GM12878 (cell line): ENCODE measurements around the gene NDRG4. TPM values are rescaled to one million over a fixed set of nuclear protein-coding genes. Genes with fewer than 3 reads are reported as not detected.

Experiments used
- ATAC-seq: fragments of 200-7000 bp; cut with Tn5 transposase; 3 replicates; pipeline ENCODE4 v1.9.1; 2020; ENCODE audit warnings: mild to moderate bottlenecking, moderate library complexity
- BruUV-seq: library from RNA; stranded (reverse); fragments of 400-500 nt; replicated peaks from 2 replicates; lab custom pipeline; 2021; lab: Mats Ljungman, UMichigan
- CTCF ChIA-PET: fragments of 300-600 bp; sonication (Branson Sonifier 250); formaldehyde crosslinking; extraction: SDS; loops from one replicate; lab custom pipeline; 2021; ENCODE audit warnings: inconsistent platforms; lab: Yijun Ruan, JAX
- POLR2A ChIA-PET: fragments of 350-600 bp; formaldehyde crosslinking; extraction: SDS; loops from one replicate; lab custom pipeline; 2021; ENCODE audit warnings: inconsistent platforms; lab: Charles Lee
- RAD21 ChIA-PET: fragments of 300-600 bp; sonication (Branson Sonifier 250); formaldehyde crosslinking; loops from one replicate; lab custom pipeline; 2023; ENCODE audit warnings: antibody characterized with exemption; ENCODE audit not compliant: unreplicated experiment; lab: Charles Lee
- SMC1A ChIA-PET: fragments of 300-600 bp; sonication (Branson Sonifier 250); formaldehyde crosslinking; loops from one replicate; lab custom pipeline; 2023; ENCODE audit not compliant: unreplicated experiment, uncharacterized antibody; lab: Charles Lee
- DNase-seq: peaks from one replicate; pipeline ENCODE4 v3.0.0-alpha.2; 2011; ENCODE audit warnings: low read depth, low spot score
- FAIRE-seq: peaks from 3 replicates; lab custom pipeline; 2011; peaks lifted over from hg19 to GRCh38; lab: Jason Lieb, UNC
- H2AFZ ChIP-seq: 2 replicates; pipeline ENCODE4 v1.6.0; 2011; ENCODE audit warnings: low read depth, low read length, control low read depth; ENCODE audit not compliant: control insufficient read depth
- H3K27ac ChIP-seq: 2 replicates; pipeline ENCODE4 v1.5.1; 2011; ENCODE audit warnings: control low read depth; ENCODE audit not compliant: control insufficient read depth, insufficient read depth
- H3K27me3 ChIP-seq, 2 experiments: replicated peaks in 1 of 2; 2 replicates each; pipeline versions ENCODE4 v1.6.0 to v1.6.1; 2011; ENCODE audit warnings: low read length in 1 of 2; ENCODE audit not compliant: control insufficient read depth in 2 of 2, insufficient read depth in 2 of 2
- H3K36me3 ChIP-seq, 2 experiments: 2 replicates each; pipeline ENCODE4 v1.5.1; 2011; ENCODE audit warnings: low read length in 1 of 2; ENCODE audit not compliant: control insufficient read depth in 2 of 2, insufficient read depth in 2 of 2
- H3K4me1 ChIP-seq: 2 replicates; pipeline ENCODE4 v1.6.1; 2011; ENCODE audit warnings: mild to moderate bottlenecking, low read length, moderate library complexity, mixed read lengths; ENCODE audit not compliant: control insufficient read depth, insufficient read depth
- H3K4me2 ChIP-seq: 2 replicates; pipeline ENCODE4 v1.6.0; 2011; ENCODE audit warnings: control low read depth; ENCODE audit not compliant: control insufficient read depth, insufficient read depth
- H3K4me3 ChIP-seq: fragments of 200-600 bp; sonication (generic); 2 replicates; pipeline ENCODE4 v1.5.1; 2016
- H3K79me2 ChIP-seq: 2 replicates; pipeline ENCODE4 v1.6.0; 2011; ENCODE audit warnings: low read length; ENCODE audit not compliant: control insufficient read depth, insufficient read depth
- H3K9ac ChIP-seq: 2 replicates; pipeline ENCODE4 v1.8.0; 2011; ENCODE audit warnings: low read length, control low read depth, mixed read lengths; ENCODE audit not compliant: control insufficient read depth, insufficient read depth
- H3K9me3 ChIP-seq: replicated peaks from 3 replicates; pipeline ENCODE4 v1.5.1; 2011; ENCODE audit warnings: mild to moderate bottlenecking, low read length; ENCODE audit not compliant: control insufficient read depth, insufficient read depth
- H4K20me1 ChIP-seq: 2 replicates; pipeline ENCODE4 v1.6.0; 2011; ENCODE audit not compliant: control insufficient read depth, insufficient read depth
- ATF7 ChIP-seq: fragments of 450-650 bp; IDR thresholded peaks from 2 replicates; pipeline ENCODE4 v1.6.1; 2016; ENCODE audit warnings: low read depth, mild to moderate bottlenecking
- BHLHE40 ChIP-seq, 2 experiments: fragments of 450-650 bp in 1 of 2; IDR thresholded peaks; 2 replicates each; pipeline ENCODE4 v1.6.1; 2011 to 2017; ENCODE audit warnings: low read depth in 2 of 2, borderline replicate concordance in 1 of 2, improper control_type of control experiment in 1 of 2, low read length in 1 of 2, mild to moderate bottlenecking in 1 of 2
- CBFB ChIP-seq: IDR thresholded peaks from 2 replicates; pipeline ENCODE4 v1.6.1; 2016; ENCODE audit warnings: antibody characterized with exemption, low read depth
- ETV6 ChIP-seq, 2 experiments: fragments of 450-650 bp in 1 of 2; IDR thresholded peaks in 1 of 2; conservative IDR thresholded peaks in 1 of 2; 2 replicates each; pipeline ENCODE4 v1.6.1; 2014; ENCODE audit warnings: antibody characterized with exemption in 1 of 2, borderline replicate concordance in 1 of 2, low read depth in 1 of 2, mild to moderate bottlenecking in 1 of 2, moderate library complexity in 1 of 2
- KAT2A ChIP-seq: conservative IDR thresholded peaks from 2 replicates; pipeline ENCODE4 v1.6.1; 2011; ENCODE audit warnings: low read depth, low read length; ENCODE audit not compliant: control insufficient read depth
- KLF5 ChIP-seq: fragments of 450-650 bp; IDR thresholded peaks from 2 replicates; pipeline ENCODE4 v1.6.1; 2014; ENCODE audit warnings: mild to moderate bottlenecking; ENCODE audit not compliant: partially characterized antibody
- NBN ChIP-seq: fragments of 450-650 bp; IDR thresholded peaks from 2 replicates; pipeline ENCODE4 v1.6.1; 2016
- NFXL1 ChIP-seq: fragments of 450-650 bp; IDR thresholded peaks from 2 replicates; pipeline ENCODE4 v1.6.1; 2017; ENCODE audit warnings: antibody characterized with exemption, mild to moderate bottlenecking, borderline replicate concordance
- POLR2A ChIP-seq: IDR thresholded peaks from 2 replicates; pipeline ENCODE4 v1.6.1; 2011; ENCODE audit warnings: low read depth, mild to moderate bottlenecking, low read length
- RAD51 ChIP-seq: fragments of 450-650 bp; IDR thresholded peaks from 2 replicates; pipeline ENCODE4 v1.6.1; 2016; ENCODE audit warnings: moderate library complexity, mild to moderate bottlenecking, inconsistent platforms
- SMARCA5 ChIP-seq: fragments of 450-650 bp; IDR thresholded peaks from 2 replicates; pipeline ENCODE4 v1.6.1; 2017; ENCODE audit warnings: mild to moderate bottlenecking
- TARDBP ChIP-seq: IDR thresholded peaks from 2 replicates; pipeline ENCODE4 v1.6.1; 2016; ENCODE audit warnings: borderline replicate concordance
- TCF3 ChIP-seq: IDR thresholded peaks from 2 replicates; pipeline ENCODE4 v1.6.1; 2012; ENCODE audit warnings: low read depth, mild to moderate bottlenecking, low read length, borderline replicate concordance; ENCODE audit not compliant: insufficient read depth
- ZNF24 ChIP-seq: fragments of 450-650 bp; IDR thresholded peaks from 2 replicates; pipeline ENCODE4 v1.6.1; 2017; ENCODE audit warnings: antibody characterized with exemption, mild to moderate bottlenecking
- WGBS: methylation state at CpG from one replicate; pipeline ENCODE4 v1.1.6; 2016; ENCODE audit warnings: low lambda C conversion rate; ENCODE audit not compliant: insufficient replicate concordance, insufficient coverage; ENCODE audit errors: missing lambda C conversion rate; 5-methylcytosine and 5-hydroxymethylcytosine counted together
- in situ Hi-C: fragments of 300-500 bp; cut with MboI; formaldehyde crosslinking; loops from 9 replicates; pipeline ENCODE4 v1.14.3; 2018; ENCODE audit warnings: mixed read lengths
- intact Hi-C: fragments of 100-400 bp; cut with micrococcal nuclease; formaldehyde crosslinking; loops from one replicate; pipeline ENCODE4 v1.14.2; 2022; ENCODE audit not compliant: unreplicated experiment
- polyA plus RNA-seq, 11 experiments: library from polyadenylated mRNA; depleted of rRNA in 4 of 11; unstranded in 6 of 11; stranded (reverse) in 5 of 11; fragments of >200 nt; fragmentation: Nextera tagmentation in 4 of 11; fragmentation: Illumina TruSeq in 1 of 11; extraction: Ambion mirVana in 4 of 11; extraction: Trizol in 1 of 11; gene quantifications; 1 replicate in 1 of 11; 2 replicates in 10 of 11; pipeline versions ENCODE4 v1.2.1 to v1.2.3, GENCODE V29; 2011 to 2016; ENCODE audit warnings: inconsistent platforms in 2 of 11, missing spikeins in 2 of 11, low read depth in 1 of 11
- total RNA-seq, 4 experiments: library from RNA; depleted of rRNA in 3 of 4; stranded (reverse); fragments of >200 nt in 3 of 4; fragmentation: Illumina TruSeq in 1 of 4; extraction: Trizol in 1 of 4; gene quantifications; 2 replicates each; pipeline versions ENCODE4 v1.2.1 to v1.2.3, GENCODE V29; 2013 to 2021
- TF ChIP-seq, protein P1 (sequence below): IDR thresholded peaks from 2 replicates; pipeline ENCODE4 v1.6.1; 2011; ENCODE audit warnings: low read depth, low read length, improper control_type of control experiment, borderline replicate concordance
- TF ChIP-seq, protein P2 (sequence below): fragments of 450-650 bp; conservative IDR thresholded peaks from 2 replicates; pipeline ENCODE4 v1.6.1; 2017; ENCODE audit warnings: mild to moderate bottlenecking, moderate library complexity

NDRG4 gene
- total and polyA plus RNA-seq, 10 of the 15 experiments (the other 5 are each of a cell fraction or from before 2014, with no cell fraction given): 0.33 to 3.8 (median 2.5) TPM

DNA sequence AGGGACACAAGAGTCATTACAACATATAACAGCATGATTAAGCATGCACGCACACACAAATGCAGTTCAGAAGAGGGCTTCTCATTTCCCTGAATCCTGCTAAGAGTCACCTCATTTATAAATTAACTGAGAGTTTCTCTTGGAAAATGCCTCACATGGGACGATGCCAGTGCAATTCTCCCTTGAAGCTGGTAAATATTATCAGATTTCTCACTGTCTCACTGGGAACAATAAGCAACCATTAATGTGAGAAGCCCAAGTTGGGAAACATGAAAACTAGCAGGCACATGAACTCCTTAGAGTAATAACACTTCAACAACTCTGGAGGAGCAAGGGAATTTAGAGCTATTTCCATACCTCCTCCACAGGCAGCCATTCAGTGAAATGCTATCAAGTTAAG is 41.8 kb downstream of the NDRG4 start:
- ATAC-seq (no peak), DNase-seq (no peak), FAIRE-seq (no peak)
- in situ Hi-C loops: no loop called here
- intact Hi-C loops: no loop called here
- TF ChIP-seq KLF5: no peak
- TF ChIP-seq, protein P1, sequence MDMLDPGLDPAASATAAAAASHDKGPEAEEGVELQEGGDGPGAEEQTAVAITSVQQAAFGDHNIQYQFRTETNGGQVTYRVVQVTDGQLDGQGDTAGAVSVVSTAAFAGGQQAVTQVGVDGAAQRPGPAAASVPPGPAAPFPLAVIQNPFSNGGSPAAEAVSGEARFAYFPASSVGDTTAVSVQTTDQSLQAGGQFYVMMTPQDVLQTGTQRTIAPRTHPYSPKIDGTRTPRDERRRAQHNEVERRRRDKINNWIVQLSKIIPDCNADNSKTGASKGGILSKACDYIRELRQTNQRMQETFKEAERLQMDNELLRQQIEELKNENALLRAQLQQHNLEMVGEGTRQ: no peak
- TF ChIP-seq SMARCA5: no peak
- no peak for TF ChIP-seq RAD51
- no peak for TF ChIP-seq BHLHE40 (IDR thresholded peaks at IDR 0.05; ENCODE audit: borderline replicate concordance in 1 of 2, low read depth in 2 of 2, low read length in 1 of 2)
- TF ChIP-seq NFXL1: no peak
- TF ChIP-seq TARDBP: no peak
- no peak for TF ChIP-seq ETV6 (conservative IDR thresholded peaks at IDR 0.05 in 1 of 2, IDR thresholded peaks at IDR 0.05 in 1 of 2; ENCODE audit: borderline replicate concordance in 1 of 2, low read depth in 1 of 2)
- TF ChIP-seq TCF3: no peak
- no peak for TF ChIP-seq KAT2A
- no peak for TF ChIP-seq ATF7
- no peak for TF ChIP-seq NBN
- no peak for TF ChIP-seq ZNF24
- no peak for TF ChIP-seq CBFB
- no peak for TF ChIP-seq POLR2A
- TF ChIP-seq, protein P2, sequence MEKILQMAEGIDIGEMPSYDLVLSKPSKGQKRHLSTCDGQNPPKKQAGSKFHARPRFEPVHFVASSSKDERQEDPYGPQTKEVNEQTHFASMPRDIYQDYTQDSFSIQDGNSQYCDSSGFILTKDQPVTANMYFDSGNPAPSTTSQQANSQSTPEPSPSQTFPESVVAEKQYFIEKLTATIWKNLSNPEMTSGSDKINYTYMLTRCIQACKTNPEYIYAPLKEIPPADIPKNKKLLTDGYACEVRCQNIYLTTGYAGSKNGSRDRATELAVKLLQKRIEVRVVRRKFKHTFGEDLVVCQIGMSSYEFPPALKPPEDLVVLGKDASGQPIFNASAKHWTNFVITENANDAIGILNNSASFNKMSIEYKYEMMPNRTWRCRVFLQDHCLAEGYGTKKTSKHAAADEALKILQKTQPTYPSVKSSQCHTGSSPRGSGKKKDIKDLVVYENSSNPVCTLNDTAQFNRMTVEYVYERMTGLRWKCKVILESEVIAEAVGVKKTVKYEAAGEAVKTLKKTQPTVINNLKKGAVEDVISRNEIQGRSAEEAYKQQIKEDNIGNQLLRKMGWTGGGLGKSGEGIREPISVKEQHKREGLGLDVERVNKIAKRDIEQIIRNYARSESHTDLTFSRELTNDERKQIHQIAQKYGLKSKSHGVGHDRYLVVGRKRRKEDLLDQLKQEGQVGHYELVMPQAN: no peak
- ChIA-PET POLR2A (interaction anchor here (1.4 kb wide), 1 partner anchor 9 kb away, joined by 3 read pairs; no protein-coding TSS in a partner anchor), SMC1A (interaction anchor here (0.6 kb wide), 1 partner anchor 14 kb away, joined by 3 read pairs; no protein-coding TSS in a partner anchor), CTCF (interaction anchor here (1.0 to 2.0 kb wide), 4 partner anchors 16 to 214 kb away, joined by 3 to 4 read pairs (median 4); no protein-coding TSS in a partner anchor), RAD21 (no interaction called here)
- no TSS peak for BruUV-seq
- no peak overlapping the region for H2AFZ ChIP-seq
- H3K4me2 ChIP-seq: no peak overlapping the region
- no peak overlapping the region for H3K27ac ChIP-seq
- H3K27me3 ChIP-seq: no peaks in the 10 kb centered on the region
- H3K4me3 ChIP-seq: no peak overlapping the region
- H3K9me3 ChIP-seq: no peaks in the 10 kb centered on the region
- no peaks in the 10 kb centered on the region for H3K79me2 ChIP-seq
- H3K4me1 ChIP-seq: no peaks in the 10 kb centered on the region
- no peak overlapping the region for H3K9ac ChIP-seq
- no peaks in the 10 kb centered on the region for H4K20me1 ChIP-seq
- H3K36me3 ChIP-seq: peaks cover 23 to 73% of the 10 kb centered on the region in 2 experiments
- 100% methylated on average over 2 of the region's 2 CpGs for WGBS
